NCI-H187 (cell line): ENCODE data around the gene KRT82.
"Not testable (repeated sequence)": the region's sequence is repeated elsewhere in the genome, so short reads cannot be mapped to it uniquely, and the experiment has no call there.

Experiments used
- DNase-seq, 2 experiments: peaks; one replicate each; lab custom pipeline; 2025; lab: John Stamatoyannopoulos, UW

The KRT82 gene

GRCh38 chr12:52410589-52411248, 4.6 kb upstream of the KRT82 start:
- DNase-seq, result not testable (repeated sequence)

GRCh38 chr12:52407918-52408317, 1.8 kb upstream of the KRT82 start:
- no peak for DNase-seq

- DNase-seq, result no peak
These were observed 1.2 kb downstream of the KRT82 start for GRCh38 chr12:52404951-52405350.

GRCh38 chr12:52403561-52403960, 2.6 kb downstream of the KRT82 start:
- no peak for DNase-seq

- no peak for DNase-seq
These were observed 3.1 kb downstream of the KRT82 start for GRCh38 chr12:52402873-52403540.

GRCh38 chr12:52402377-52402776, 3.8 kb downstream of the KRT82 start:
- no peak for DNase-seq

GRCh38 chr12:52401926-52402325, 4.2 kb downstream of the KRT82 start:
- DNase-seq, result no peak

GRCh38 chr12:52401526-52401925, 4.6 kb downstream of the KRT82 start:
- no peak for DNase-seq

GRCh38 chr12:52400906-52401305, 5.2 kb downstream of the KRT82 start:
- DNase-seq, result no peak

GRCh38 chr12:52399756-52400155, 6.4 kb downstream of the KRT82 start:
- no peak for DNase-seq

- DNase-seq, result no peak
These were observed 8.0 kb downstream of the KRT82 start for GRCh38 chr12:52398176-52398575.

GRCh38 chr12:52396656-52397055, 9.5 kb downstream of the KRT82 start:
- no peak for DNase-seq

- DNase-seq, result no peak
These were observed 10.2 kb downstream of the KRT82 start for GRCh38 chr12:52395761-52396434.

- DNase-seq, result no peak
These were observed 11.2 kb downstream of the KRT82 start for GRCh38 chr12:52394836-52395405.

- DNase-seq, result no peak
These were observed 13.6 kb downstream of the KRT82 start for GRCh38 chr12:52392465-52393007.

- peak in 1 of 2 experiments; percentile 47 for DNase-seq
These were observed 14.5 kb downstream of the KRT82 start for GRCh38 chr12:52391618-52392002.

- no peak for DNase-seq
These were observed 15.2 kb downstream of the KRT82 start for GRCh38 chr12:52390739-52391617.

- DNase-seq, result no peak
These were observed 16.6 kb downstream of the KRT82 start for GRCh38 chr12:52389313-52390207.

GRCh38 chr12:52387859-52388258, 18.3 kb downstream of the KRT82 start:
- no peak for DNase-seq

GRCh38 chr12:52385226-52385702, 20.9 kb downstream of the KRT82 start, which contains the start of gene KRT84:
TSS of gene KRT84 (minus strand) at chr12:52385652. CDS start at chr12:52385585, 67 bp downstream.
- no peak for DNase-seq
